ENCODE data around the gene PRKCH.

The PRKCH gene

DNA sequence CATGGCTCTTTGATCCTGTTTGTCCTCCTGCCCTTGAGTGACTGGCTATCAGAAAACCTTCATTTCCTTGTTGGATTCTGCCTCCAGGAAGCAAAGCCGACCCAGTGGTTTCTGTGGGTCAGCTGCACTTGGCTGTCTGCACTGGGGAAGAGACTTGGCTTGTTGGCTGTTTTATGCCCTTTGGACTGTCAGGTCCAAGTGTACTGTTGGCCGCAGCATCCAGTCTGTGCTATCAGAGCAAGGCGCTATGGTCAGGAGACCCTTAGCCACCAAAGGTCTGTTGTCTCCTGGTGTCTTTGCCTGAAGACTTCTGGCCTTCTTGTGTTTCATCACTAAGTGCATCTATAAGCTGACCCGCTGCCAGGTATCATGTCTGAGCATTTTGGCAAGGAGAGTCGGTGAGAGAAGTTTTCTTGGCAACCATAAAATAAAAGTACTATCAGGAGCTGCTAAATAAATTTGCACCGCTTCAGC, 196.6 kb downstream of the PRKCH start:
- Histone ChIP-seq H3K9ac (ENCODE audit: low read length) (no peak overlapping the region), H3K4me1 (ENCODE audit: control insufficient read depth, insufficient read depth, low read length) (peaks cover 15% of the 10 kb centered on the region), H3K9me3 (ENCODE audit: control insufficient read depth, insufficient read depth, low read depth, low read length) (no peaks in the 10 kb centered on the region), H3K36me3 (ENCODE audit: control insufficient read depth, insufficient read depth, low read length) (no peaks in the 10 kb centered on the region), H3K4me3 (ENCODE audit: low read depth, low read length) (no peak overlapping the region), H3K27me3 (ENCODE audit: control insufficient read depth, insufficient read depth, low read length) (no peaks in the 10 kb centered on the region), H3K27ac (ENCODE audit: low read depth, low read length) (no peak overlapping the region)

DNA sequence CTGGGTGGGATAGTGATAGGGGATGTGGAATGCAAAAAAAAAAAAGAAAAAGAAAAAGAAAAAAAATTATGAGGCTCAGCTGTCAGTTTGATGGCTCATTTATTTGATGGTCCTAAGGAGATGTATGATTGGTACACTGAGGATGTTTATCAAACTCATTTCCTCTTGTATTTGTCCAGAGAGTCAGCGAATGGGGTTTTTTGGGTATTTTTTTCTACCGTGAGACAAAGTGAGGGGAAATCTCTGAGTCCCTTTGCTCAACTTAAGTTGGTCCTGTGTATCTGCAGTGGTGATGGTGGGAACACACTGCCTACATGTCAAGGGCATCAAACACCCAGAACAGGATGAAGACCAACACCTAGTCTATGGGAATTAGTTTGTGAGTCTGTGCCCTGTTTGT, 197.0 kb downstream of the PRKCH start:
- no peak overlapping the region for H3K27ac ChIP-seq (ENCODE audit: low read depth, low read length)
- H3K36me3 ChIP-seq (ENCODE audit: control insufficient read depth, insufficient read depth, low read length): no peaks in the 10 kb centered on the region
- H3K4me1 ChIP-seq (ENCODE audit: control insufficient read depth, insufficient read depth, low read length): peaks cover 15% of the 10 kb centered on the region
- no peaks in the 10 kb centered on the region for H3K27me3 ChIP-seq (ENCODE audit: control insufficient read depth, insufficient read depth, low read length)
- H3K9me3 ChIP-seq (ENCODE audit: control insufficient read depth, insufficient read depth, low read depth, low read length): no peaks in the 10 kb centered on the region
- H3K4me3 ChIP-seq (ENCODE audit: low read depth, low read length): no peak overlapping the region
- no peak overlapping the region for H3K9ac ChIP-seq (ENCODE audit: low read length)

DNA sequence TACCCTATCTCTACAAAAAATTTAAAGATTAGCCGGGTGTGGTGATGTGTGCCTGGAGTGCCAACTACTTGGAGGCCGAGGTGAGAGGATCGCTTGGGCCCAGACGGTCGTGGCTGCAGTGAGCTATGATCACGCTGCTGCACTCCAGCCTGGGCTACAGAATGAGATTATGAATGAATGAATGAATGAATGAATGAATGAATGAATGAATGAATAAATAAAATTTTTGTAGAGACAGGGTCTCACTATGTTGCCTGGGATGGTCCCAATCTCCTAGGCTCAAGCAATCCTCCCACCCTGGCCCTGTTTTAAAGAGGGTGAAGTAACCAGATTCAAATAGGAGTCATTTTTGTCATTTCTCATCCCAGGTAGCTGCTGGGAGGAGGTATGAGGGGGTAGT, 197.7 kb downstream of the PRKCH start:
- Histone ChIP-seq H3K9ac (ENCODE audit: low read length) (no peak overlapping the region), H3K27ac (ENCODE audit: low read depth, low read length) (no peak overlapping the region), H3K9me3 (ENCODE audit: control insufficient read depth, insufficient read depth, low read depth, low read length) (no peaks in the 10 kb centered on the region), H3K4me1 (ENCODE audit: control insufficient read depth, insufficient read depth, low read length) (peaks cover 18% of the 10 kb centered on the region), H3K36me3 (ENCODE audit: control insufficient read depth, insufficient read depth, low read length) (no peaks in the 10 kb centered on the region), H3K27me3 (ENCODE audit: control insufficient read depth, insufficient read depth, low read length) (no peaks in the 10 kb centered on the region), H3K4me3 (ENCODE audit: low read depth, low read length) (no peak overlapping the region)

DNA sequence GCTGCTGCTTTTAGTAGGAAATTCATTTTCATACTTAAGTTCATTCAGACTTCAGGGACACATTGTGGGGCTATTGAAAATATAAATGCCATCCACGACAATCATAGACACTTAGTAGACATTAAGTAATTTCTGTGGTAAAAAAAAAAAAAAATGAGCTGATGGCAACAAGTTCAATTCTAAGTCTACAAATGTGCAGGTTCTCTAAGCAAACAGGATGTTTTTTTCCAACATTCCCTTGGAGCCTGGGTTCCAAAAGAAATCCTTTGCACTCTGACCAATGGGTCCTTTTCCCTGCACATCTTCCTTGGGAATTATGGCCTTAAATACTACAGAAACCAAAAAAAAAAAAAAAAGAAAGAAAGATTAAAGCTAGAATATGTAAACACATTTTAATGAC, 198.4 kb downstream of the PRKCH start:
- no peak overlapping the region for H3K27ac ChIP-seq (ENCODE audit: low read depth, low read length)
- H3K4me3 ChIP-seq (ENCODE audit: low read depth, low read length): no peak overlapping the region
- no peaks in the 10 kb centered on the region for H3K27me3 ChIP-seq (ENCODE audit: control insufficient read depth, insufficient read depth, low read length)
- peaks cover 24% of the 10 kb centered on the region for H3K4me1 ChIP-seq (ENCODE audit: control insufficient read depth, insufficient read depth, low read length)
- no peaks in the 10 kb centered on the region for H3K36me3 ChIP-seq (ENCODE audit: control insufficient read depth, insufficient read depth, low read length)
- no peaks in the 10 kb centered on the region for H3K9me3 ChIP-seq (ENCODE audit: control insufficient read depth, insufficient read depth, low read depth, low read length)
- no peak overlapping the region for H3K9ac ChIP-seq (ENCODE audit: low read length)

DNA sequence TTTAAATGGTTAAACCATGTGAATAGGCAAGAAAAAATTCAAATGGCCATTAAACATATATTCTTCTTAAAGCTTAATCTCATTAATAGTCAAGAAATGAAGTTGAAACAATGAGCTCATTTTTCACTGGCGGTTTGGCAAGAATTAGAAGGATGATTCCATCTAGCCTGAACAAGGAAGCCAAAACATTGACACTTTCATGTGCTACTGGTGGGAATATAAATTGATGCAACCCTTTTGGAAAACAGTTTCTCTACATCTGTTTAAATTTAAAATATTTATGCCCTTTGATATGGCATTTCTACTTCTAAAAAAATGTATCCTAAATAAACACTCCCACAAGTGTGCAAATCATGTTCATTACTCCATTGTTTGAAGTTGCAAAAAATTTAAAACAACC, 199.2 kb downstream of the PRKCH start:
- Histone ChIP-seq H3K9me3 (ENCODE audit: control insufficient read depth, insufficient read depth, low read depth, low read length) (no peaks in the 10 kb centered on the region), H3K27me3 (ENCODE audit: control insufficient read depth, insufficient read depth, low read length) (no peaks in the 10 kb centered on the region), H3K4me3 (ENCODE audit: low read depth, low read length) (no peak overlapping the region), H3K9ac (ENCODE audit: low read length) (no peak overlapping the region), H3K36me3 (ENCODE audit: control insufficient read depth, insufficient read depth, low read length) (no peaks in the 10 kb centered on the region), H3K4me1 (ENCODE audit: control insufficient read depth, insufficient read depth, low read length) (peaks cover 32% of the 10 kb centered on the region), H3K27ac (ENCODE audit: low read depth, low read length) (no peak overlapping the region)

DNA sequence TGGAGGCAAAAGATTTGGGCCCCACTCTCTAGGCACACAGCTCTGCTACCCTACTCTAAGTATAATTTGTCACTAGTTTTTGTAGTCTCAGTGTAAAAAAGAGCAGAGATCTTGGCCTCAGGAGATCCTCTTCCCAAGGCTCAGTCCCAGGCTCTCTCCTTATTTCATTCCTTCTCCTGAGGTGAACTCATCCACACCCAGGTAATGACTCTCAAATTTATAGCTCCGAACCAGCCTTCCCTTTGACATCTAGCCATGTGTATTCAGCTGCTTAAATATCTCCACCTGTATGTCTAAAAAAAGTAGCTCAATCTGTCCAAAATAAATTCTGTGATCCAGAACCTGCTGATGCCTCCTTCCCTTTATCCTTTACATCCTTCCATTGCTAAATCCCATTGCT, 200.4 kb downstream of the PRKCH start:
- peaks cover 36% of the 10 kb centered on the region for H3K4me1 ChIP-seq (ENCODE audit: control insufficient read depth, insufficient read depth, low read length)
- no peak overlapping the region for H3K4me3 ChIP-seq (ENCODE audit: low read depth, low read length)
- H3K27ac ChIP-seq (ENCODE audit: low read depth, low read length): no peak overlapping the region
- no peaks in the 10 kb centered on the region for H3K36me3 ChIP-seq (ENCODE audit: control insufficient read depth, insufficient read depth, low read length)
- no peaks in the 10 kb centered on the region for H3K27me3 ChIP-seq (ENCODE audit: control insufficient read depth, insufficient read depth, low read length)
- H3K9ac ChIP-seq (ENCODE audit: low read length): no peak overlapping the region
- no peaks in the 10 kb centered on the region for H3K9me3 ChIP-seq (ENCODE audit: control insufficient read depth, insufficient read depth, low read depth, low read length)

DNA sequence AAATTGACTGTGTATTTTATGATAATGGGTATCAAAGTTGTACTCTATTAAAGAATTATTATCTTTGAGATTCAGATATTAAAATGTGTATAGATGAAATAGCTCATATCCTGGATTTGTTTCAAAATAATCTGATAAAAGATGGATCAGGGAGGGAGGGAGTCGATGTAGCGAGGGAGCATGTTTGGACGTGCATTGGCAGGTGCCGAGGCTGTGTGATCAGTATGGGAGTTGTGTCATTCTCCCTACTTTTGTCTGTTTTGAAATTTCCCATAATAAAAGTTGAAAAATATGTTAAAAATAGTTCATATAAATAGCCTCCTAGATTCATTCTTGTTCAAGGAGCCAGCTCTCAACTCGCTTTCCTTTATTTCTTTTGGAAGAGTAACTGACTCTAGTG, 202.4 kb downstream of the PRKCH start:
- Histone ChIP-seq H3K9me3 (ENCODE audit: control insufficient read depth, insufficient read depth, low read depth, low read length) (no peaks in the 10 kb centered on the region), H3K27ac (ENCODE audit: low read depth, low read length) (no peak overlapping the region), H3K9ac (ENCODE audit: low read length) (no peak overlapping the region), H3K27me3 (ENCODE audit: control insufficient read depth, insufficient read depth, low read length) (no peaks in the 10 kb centered on the region), H3K36me3 (ENCODE audit: control insufficient read depth, insufficient read depth, low read length) (no peaks in the 10 kb centered on the region), H3K4me3 (ENCODE audit: low read depth, low read length) (no peak overlapping the region), H3K4me1 (ENCODE audit: control insufficient read depth, insufficient read depth, low read length) (peaks cover 34% of the 10 kb centered on the region)

DNA sequence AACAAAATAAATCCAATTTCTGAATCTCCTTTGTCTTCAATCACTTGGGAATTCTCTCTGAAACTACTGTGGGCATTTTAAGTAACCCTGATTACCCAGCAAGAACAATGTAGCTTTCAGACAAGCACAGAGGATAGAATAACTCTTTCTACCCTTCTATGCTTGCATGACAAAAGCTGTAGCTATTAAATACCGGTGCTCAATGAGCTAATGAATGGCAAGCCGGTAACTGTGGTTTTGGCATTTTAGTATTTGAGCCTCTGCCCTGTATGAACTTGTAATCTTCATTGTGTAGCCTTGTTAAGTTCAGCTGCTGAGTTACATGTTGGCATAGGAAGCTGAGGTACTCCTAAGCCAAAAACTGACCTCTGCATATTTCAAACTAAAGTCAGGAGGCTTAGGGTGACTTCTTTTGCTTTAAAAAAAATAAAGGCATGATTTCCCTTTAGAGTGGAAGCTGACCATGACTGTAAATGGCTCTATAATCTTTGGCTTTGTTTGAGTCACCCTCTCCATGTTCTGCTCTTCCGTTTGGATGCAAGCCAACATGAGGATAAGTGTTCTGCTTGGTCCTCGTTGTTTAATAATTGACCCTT, 202.9 kb downstream of the PRKCH start:
- Histone ChIP-seq H3K36me3 (ENCODE audit: control insufficient read depth, insufficient read depth, low read length) (no peaks in the 10 kb centered on the region), H3K27me3 (ENCODE audit: control insufficient read depth, insufficient read depth, low read length) (no peaks in the 10 kb centered on the region), H3K27ac (ENCODE audit: low read depth, low read length) (no peak overlapping the region), H3K9ac (ENCODE audit: low read length) (no peak overlapping the region), H3K9me3 (ENCODE audit: control insufficient read depth, insufficient read depth, low read depth, low read length) (no peaks in the 10 kb centered on the region), H3K4me3 (ENCODE audit: low read depth, low read length) (no peak overlapping the region), H3K4me1 (ENCODE audit: control insufficient read depth, insufficient read depth, low read length) (peaks cover 34% of the 10 kb centered on the region)

DNA sequence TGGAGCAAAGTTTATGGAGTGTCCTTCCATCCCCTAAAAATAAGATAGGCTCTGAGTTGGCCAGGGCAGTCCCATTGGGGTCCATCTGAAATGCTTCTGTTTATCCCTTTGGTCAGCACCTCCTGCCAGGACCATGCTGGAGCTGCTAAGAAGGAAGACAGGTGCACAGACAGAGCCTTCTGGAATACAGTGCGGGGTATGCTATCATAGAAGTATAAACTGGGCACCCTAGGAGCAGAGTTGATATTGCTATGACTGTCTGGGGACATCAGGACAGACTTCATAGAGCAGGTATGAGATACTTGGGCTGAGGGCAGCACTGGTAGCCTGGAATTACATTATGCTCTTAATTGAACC, 203.5 kb downstream of the PRKCH start:
- Histone ChIP-seq H3K36me3 (ENCODE audit: control insufficient read depth, insufficient read depth, low read length) (no peaks in the 10 kb centered on the region), H3K4me3 (ENCODE audit: low read depth, low read length) (no peak overlapping the region), H3K4me1 (ENCODE audit: control insufficient read depth, insufficient read depth, low read length) (peaks cover 34% of the 10 kb centered on the region), H3K27me3 (ENCODE audit: control insufficient read depth, insufficient read depth, low read length) (no peaks in the 10 kb centered on the region), H3K9me3 (ENCODE audit: control insufficient read depth, insufficient read depth, low read depth, low read length) (no peaks in the 10 kb centered on the region), H3K27ac (ENCODE audit: low read depth, low read length) (no peak overlapping the region), H3K9ac (ENCODE audit: low read length) (no peak overlapping the region)

DNA sequence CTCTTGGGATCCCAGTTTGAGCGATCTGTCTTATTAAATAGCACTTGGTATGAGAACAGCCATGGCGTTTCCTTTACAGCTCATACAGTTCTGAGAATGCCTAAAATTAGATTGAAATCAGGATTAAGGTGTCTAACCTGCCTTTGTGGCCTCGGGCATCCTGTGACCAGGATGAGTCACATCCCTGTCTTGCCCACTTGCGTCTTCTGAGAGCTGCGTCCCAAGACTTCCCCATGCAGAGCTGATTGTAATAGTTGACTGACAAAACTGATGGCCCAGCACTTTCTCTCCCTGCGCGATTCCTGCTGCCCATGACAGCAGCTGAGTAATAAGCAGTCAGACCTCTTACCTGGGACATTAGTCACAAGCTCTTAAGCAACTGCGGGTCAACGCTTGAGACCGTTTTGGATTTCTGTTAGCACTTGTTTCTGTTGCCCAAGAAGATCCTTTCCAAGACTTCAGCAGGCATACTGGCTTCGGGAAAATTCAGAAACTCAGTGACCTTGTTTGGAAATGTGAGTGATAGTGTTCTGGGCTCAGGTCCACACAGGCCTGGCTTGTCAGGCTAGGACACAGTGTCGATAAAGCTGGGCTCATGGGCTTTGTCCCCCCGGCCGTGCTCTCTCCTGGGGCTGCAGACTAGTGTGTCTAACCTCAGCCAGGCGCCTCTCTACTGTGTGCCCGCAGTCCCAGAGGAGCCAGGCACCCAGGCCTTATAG, 204.1 kb downstream of the PRKCH start:
- H3K27ac ChIP-seq (ENCODE audit: low read depth, low read length): no peak overlapping the region
- no peak overlapping the region for H3K9ac ChIP-seq (ENCODE audit: low read length)
- no peak overlapping the region for H3K4me3 ChIP-seq (ENCODE audit: low read depth, low read length)
- peaks cover 34% of the 10 kb centered on the region for H3K4me1 ChIP-seq (ENCODE audit: control insufficient read depth, insufficient read depth, low read length)
- no peaks in the 10 kb centered on the region for H3K36me3 ChIP-seq (ENCODE audit: control insufficient read depth, insufficient read depth, low read length)
- H3K27me3 ChIP-seq (ENCODE audit: control insufficient read depth, insufficient read depth, low read length): no peaks in the 10 kb centered on the region
- no peaks in the 10 kb centered on the region for H3K9me3 ChIP-seq (ENCODE audit: control insufficient read depth, insufficient read depth, low read depth, low read length)

DNA sequence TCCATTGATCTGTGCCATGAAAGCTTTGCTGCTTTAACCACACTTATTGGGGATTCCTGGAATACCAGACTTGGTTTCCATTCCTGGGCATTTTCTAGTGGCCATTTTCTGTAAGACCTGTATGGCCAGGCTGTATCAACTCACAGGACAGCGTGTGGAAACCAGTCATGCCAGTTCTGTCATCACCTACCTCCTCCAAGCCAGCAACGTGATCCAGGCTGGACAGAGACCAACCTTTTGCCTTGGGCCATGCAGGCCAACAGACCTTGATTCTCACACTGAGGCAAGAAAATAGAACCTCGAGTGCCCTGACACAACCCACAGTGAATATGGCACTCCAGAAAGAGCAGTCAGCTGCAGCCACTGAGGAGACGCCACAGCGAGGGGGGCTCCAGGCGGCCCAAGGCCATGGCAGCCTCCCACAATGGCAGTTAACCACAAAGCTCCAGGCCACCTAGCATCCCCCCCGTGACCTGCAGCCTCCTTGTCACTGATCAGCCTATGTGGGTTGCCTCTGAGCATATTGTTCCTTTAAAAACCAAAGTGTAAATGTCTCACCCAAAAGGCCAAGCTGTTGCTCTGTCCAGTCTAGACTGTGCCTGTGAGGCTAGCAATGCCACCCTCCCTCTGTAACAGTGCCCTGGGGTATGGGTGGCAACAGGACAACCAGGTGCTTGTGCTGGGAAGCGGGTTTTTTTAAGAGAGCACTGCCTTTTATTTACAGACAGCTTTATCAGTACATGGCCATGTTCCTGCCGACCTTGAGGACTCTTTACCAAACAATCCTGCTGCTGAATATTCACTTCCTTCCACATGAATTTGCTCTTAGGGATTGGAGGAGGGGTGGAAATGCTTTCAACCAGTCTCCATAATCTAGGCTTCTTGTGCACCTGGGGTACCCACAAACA, 205.3 kb downstream of the PRKCH start:
- no peaks in the 10 kb centered on the region for H3K27me3 ChIP-seq (ENCODE audit: control insufficient read depth, insufficient read depth, low read length)
- no peaks in the 10 kb centered on the region for H3K9me3 ChIP-seq (ENCODE audit: control insufficient read depth, insufficient read depth, low read depth, low read length)
- no peaks in the 10 kb centered on the region for H3K36me3 ChIP-seq (ENCODE audit: control insufficient read depth, insufficient read depth, low read length)
- H3K4me1 ChIP-seq (ENCODE audit: control insufficient read depth, insufficient read depth, low read length): peaks cover 34% of the 10 kb centered on the region
- no peak overlapping the region for H3K9ac ChIP-seq (ENCODE audit: low read length)
- H3K27ac ChIP-seq (ENCODE audit: low read depth, low read length): no peak overlapping the region
- H3K4me3 ChIP-seq (ENCODE audit: low read depth, low read length): no peak overlapping the region
